Measurements from ENCODE around the gene CAMSAP2.

DNA sequence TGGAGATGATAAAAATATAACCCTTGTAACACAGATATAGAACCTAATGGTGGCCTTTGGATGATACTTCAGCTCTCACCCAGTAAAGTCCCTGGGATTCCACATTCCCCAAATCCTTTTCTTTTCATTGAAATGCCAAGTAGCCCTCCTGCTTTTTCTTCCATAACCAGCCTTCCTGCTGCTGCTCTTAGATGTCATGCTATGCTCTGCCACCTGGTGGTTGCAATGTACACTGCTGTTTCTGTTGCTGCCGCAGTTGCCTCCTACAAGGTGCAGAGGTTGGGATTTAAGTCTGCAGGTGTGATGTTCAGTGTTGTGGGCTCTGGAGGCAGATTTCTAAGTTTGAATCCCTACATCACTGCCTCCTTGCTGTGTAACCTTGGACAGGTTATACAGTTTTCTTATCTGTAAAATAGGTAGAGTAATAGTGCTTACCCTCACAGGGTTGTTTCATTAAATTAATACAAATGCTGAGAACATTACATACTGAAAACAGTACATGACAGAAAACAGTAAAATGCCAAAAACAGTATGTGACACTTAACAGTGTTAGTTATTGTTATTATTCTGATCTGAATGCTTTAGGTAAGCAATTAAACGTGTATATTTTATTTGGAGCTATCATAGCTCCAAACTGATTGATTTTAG lies 64.3 kb downstream of the CAMSAP2 start:
- TF ChIP-seq, protein P1, sequence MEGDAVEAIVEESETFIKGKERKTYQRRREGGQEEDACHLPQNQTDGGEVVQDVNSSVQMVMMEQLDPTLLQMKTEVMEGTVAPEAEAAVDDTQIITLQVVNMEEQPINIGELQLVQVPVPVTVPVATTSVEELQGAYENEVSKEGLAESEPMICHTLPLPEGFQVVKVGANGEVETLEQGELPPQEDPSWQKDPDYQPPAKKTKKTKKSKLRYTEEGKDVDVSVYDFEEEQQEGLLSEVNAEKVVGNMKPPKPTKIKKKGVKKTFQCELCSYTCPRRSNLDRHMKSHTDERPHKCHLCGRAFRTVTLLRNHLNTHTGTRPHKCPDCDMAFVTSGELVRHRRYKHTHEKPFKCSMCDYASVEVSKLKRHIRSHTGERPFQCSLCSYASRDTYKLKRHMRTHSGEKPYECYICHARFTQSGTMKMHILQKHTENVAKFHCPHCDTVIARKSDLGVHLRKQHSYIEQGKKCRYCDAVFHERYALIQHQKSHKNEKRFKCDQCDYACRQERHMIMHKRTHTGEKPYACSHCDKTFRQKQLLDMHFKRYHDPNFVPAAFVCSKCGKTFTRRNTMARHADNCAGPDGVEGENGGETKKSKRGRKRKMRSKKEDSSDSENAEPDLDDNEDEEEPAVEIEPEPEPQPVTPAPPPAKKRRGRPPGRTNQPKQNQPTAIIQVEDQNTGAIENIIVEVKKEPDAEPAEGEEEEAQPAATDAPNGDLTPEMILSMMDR (IDR thresholded peaks at IDR 0.05) = peak; percentile 80
- TF ChIP-seq, protein P2, sequence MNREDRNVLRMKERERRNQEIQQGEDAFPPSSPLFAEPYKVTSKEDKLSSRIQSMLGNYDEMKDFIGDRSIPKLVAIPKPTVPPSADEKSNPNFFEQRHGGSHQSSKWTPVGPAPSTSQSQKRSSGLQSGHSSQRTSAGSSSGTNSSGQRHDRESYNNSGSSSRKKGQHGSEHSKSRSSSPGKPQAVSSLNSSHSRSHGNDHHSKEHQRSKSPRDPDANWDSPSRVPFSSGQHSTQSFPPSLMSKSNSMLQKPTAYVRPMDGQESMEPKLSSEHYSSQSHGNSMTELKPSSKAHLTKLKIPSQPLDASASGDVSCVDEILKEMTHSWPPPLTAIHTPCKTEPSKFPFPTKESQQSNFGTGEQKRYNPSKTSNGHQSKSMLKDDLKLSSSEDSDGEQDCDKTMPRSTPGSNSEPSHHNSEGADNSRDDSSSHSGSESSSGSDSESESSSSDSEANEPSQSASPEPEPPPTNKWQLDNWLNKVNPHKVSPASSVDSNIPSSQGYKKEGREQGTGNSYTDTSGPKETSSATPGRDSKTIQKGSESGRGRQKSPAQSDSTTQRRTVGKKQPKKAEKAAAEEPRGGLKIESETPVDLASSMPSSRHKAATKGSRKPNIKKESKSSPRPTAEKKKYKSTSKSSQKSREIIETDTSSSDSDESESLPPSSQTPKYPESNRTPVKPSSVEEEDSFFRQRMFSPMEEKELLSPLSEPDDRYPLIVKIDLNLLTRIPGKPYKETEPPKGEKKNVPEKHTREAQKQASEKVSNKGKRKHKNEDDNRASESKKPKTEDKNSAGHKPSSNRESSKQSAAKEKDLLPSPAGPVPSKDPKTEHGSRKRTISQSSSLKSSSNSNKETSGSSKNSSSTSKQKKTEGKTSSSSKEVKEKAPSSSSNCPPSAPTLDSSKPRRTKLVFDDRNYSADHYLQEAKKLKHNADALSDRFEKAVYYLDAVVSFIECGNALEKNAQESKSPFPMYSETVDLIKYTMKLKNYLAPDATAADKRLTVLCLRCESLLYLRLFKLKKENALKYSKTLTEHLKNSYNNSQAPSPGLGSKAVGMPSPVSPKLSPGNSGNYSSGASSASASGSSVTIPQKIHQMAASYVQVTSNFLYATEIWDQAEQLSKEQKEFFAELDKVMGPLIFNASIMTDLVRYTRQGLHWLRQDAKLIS (CRISPR knock-in tag; IDR thresholded peaks at IDR 0.05; ENCODE audit: borderline replicate concordance) = no peak
- TF ChIP-seq, protein P3, sequence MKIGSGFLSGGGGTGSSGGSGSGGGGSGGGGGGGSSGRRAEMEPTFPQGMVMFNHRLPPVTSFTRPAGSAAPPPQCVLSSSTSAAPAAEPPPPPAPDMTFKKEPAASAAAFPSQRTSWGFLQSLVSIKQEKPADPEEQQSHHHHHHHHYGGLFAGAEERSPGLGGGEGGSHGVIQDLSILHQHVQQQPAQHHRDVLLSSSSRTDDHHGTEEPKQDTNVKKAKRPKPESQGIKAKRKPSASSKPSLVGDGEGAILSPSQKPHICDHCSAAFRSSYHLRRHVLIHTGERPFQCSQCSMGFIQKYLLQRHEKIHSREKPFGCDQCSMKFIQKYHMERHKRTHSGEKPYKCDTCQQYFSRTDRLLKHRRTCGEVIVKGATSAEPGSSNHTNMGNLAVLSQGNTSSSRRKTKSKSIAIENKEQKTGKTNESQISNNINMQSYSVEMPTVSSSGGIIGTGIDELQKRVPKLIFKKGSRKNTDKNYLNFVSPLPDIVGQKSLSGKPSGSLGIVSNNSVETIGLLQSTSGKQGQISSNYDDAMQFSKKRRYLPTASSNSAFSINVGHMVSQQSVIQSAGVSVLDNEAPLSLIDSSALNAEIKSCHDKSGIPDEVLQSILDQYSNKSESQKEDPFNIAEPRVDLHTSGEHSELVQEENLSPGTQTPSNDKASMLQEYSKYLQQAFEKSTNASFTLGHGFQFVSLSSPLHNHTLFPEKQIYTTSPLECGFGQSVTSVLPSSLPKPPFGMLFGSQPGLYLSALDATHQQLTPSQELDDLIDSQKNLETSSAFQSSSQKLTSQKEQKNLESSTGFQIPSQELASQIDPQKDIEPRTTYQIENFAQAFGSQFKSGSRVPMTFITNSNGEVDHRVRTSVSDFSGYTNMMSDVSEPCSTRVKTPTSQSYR (CRISPR knock-in tag; IDR thresholded peaks at IDR 0.05) = no peak
- TF ChIP-seq, protein P4, sequence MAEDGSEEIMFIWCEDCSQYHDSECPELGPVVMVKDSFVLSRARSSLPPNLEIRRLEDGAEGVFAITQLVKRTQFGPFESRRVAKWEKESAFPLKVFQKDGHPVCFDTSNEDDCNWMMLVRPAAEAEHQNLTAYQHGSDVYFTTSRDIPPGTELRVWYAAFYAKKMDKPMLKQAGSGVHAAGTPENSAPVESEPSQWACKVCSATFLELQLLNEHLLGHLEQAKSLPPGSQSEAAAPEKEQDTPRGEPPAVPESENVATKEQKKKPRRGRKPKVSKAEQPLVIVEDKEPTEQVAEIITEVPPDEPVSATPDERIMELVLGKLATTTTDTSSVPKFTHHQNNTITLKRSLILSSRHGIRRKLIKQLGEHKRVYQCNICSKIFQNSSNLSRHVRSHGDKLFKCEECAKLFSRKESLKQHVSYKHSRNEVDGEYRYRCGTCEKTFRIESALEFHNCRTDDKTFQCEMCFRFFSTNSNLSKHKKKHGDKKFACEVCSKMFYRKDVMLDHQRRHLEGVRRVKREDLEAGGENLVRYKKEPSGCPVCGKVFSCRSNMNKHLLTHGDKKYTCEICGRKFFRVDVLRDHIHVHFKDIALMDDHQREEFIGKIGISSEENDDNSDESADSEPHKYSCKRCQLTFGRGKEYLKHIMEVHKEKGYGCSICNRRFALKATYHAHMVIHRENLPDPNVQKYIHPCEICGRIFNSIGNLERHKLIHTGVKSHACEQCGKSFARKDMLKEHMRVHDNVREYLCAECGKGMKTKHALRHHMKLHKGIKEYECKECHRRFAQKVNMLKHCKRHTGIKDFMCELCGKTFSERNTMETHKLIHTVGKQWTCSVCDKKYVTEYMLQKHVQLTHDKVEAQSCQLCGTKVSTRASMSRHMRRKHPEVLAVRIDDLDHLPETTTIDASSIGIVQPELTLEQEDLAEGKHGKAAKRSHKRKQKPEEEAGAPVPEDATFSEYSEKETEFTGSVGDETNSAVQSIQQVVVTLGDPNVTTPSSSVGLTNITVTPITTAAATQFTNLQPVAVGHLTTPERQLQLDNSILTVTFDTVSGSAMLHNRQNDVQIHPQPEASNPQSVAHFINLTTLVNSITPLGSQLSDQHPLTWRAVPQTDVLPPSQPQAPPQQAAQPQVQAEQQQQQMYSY (CRISPR knock-in tag; IDR thresholded peaks at IDR 0.05) = no peak
- TF ChIP-seq FOXP1 (CRISPR knock-in tag; IDR thresholded peaks at IDR 0.05; ENCODE audit: borderline replicate concordance) = no peak
- TF ChIP-seq, protein P5, sequence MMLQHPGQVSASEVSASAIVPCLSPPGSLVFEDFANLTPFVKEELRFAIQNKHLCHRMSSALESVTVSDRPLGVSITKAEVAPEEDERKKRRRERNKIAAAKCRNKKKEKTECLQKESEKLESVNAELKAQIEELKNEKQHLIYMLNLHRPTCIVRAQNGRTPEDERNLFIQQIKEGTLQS (CRISPR knock-in tag; conservative IDR thresholded peaks at IDR 0.05) = no peak
- TF ChIP-seq MYBL2 (CRISPR knock-in tag; IDR thresholded peaks at IDR 0.05) = no peak
- TF ChIP-seq, protein P6, sequence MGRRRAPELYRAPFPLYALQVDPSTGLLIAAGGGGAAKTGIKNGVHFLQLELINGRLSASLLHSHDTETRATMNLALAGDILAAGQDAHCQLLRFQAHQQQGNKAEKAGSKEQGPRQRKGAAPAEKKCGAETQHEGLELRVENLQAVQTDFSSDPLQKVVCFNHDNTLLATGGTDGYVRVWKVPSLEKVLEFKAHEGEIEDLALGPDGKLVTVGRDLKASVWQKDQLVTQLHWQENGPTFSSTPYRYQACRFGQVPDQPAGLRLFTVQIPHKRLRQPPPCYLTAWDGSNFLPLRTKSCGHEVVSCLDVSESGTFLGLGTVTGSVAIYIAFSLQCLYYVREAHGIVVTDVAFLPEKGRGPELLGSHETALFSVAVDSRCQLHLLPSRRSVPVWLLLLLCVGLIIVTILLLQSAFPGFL (CRISPR knock-in tag; IDR thresholded peaks at IDR 0.05; ENCODE audit: borderline replicate concordance) = no peak
- no peak for TF ChIP-seq TCF7 (CRISPR knock-in tag; IDR thresholded peaks at IDR 0.05; ENCODE audit: low read depth)
- no peak for TF ChIP-seq SMAD3 (CRISPR knock-in tag; IDR thresholded peaks at IDR 0.05; ENCODE audit: borderline replicate concordance)
- TF ChIP-seq, protein P7, sequence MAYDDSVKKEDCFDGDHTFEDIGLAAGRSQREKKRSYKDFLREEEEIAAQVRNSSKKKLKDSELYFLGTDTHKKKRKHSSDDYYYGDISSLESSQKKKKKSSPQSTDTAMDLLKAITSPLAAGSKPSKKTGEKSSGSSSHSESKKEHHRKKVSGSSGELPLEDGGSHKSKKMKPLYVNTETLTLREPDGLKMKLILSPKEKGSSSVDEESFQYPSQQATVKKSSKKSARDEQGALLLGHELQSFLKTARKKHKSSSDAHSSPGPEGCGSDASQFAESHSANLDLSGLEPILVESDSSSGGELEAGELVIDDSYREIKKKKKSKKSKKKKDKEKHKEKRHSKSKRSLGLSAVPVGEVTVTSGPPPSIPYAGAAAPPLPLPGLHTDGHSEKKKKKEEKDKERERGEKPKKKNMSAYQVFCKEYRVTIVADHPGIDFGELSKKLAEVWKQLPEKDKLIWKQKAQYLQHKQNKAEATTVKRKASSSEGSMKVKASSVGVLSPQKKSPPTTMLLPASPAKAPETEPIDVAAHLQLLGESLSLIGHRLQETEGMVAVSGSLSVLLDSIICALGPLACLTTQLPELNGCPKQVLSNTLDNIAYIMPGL (CRISPR knock-in tag; IDR thresholded peaks at IDR 0.05) = no peak
